B cell (primary cell): Measurements from ENCODE around the gene ITGB3. TPM values are rescaled to one million over a fixed set of nuclear protein-coding genes. Genes with fewer than 3 reads are reported as not detected.
A peak's percentile ranks its signal among the peaks of the same experiment; 100 is the strongest.

Source experiments
- ATAC-seq: fragments of 200-7000 bp; cut with Tn5 transposase; one replicate; pipeline ENCODE4 v1.10.0; 2021; ENCODE audit warnings: low read depth, mild to moderate bottlenecking, moderate number of reproducible peaks, moderate library complexity
- CTCF ChIA-PET: fragments of 350-600 bp; sonication (Branson Sonifier 250); formaldehyde crosslinking; loops from one replicate; lab custom pipeline; 2021; ENCODE audit warnings: antibody characterized with exemption, inconsistent platforms; lab: Charles Lee
- POLR2A ChIA-PET: fragments of 350-600 bp; sonication (Branson Sonifier 250); formaldehyde crosslinking; loops from one replicate; lab custom pipeline; 2021; ENCODE audit warnings: antibody characterized with exemption; lab: Charles Lee
- DNase-seq: peaks from one replicate; pipeline ENCODE4 v3.0.0; 2013
- H2AFZ ChIP-seq: 2 replicates; pipeline ENCODE4 v1.6.1; 2012; ENCODE audit warnings: mild to moderate bottlenecking, low read depth, low read length; ENCODE audit not compliant: insufficient read depth, poor library complexity, severe bottlenecking
- H3K27ac ChIP-seq, 2 donors: 1 replicate in 1 of 2; 2 replicates in 1 of 2; pipeline ENCODE4 v1.5.1; 2012 to 2013; ENCODE audit warnings: low read length in 2 of 2, mild to moderate bottlenecking in 2 of 2, moderate library complexity in 1 of 2
- H3K27me3 ChIP-seq, 4 experiments: fragments of 200-600 bp in 1 of 4; sonication (generic) in 1 of 4; replicated peaks in 1 of 4; 1 replicate in 2 of 4; 2 replicates in 2 of 4; pipeline versions ENCODE4 v1.6.1 to v1.7.0; 2013 to 2016; ENCODE audit warnings: low read length in 3 of 4, mild to moderate bottlenecking in 2 of 4, mixed read lengths in 1 of 4, moderate library complexity in 1 of 4; ENCODE audit not compliant: insufficient read depth in 4 of 4, control insufficient read depth in 3 of 4; ENCODE audit errors: control extremely low read depth in 1 of 4
- H3K36me3 ChIP-seq, 2 experiments: replicated peaks in 1 of 2; 1 replicate in 1 of 2; 2 replicates in 1 of 2; pipeline versions ENCODE4 v1.6.1 to v1.7.1; 2013; ENCODE audit warnings: low read length in 1 of 2; ENCODE audit not compliant: insufficient read depth in 2 of 2, control insufficient read depth in 1 of 2; ENCODE audit errors: control extremely low read depth in 1 of 2, extremely low read depth in 1 of 2
- H3K4me1 ChIP-seq, 2 donors: fragments of 200-600 bp in 1 of 2; sonication (generic) in 1 of 2; 1 replicate in 1 of 2; 2 replicates in 1 of 2; pipeline versions ENCODE4 v1.5.1 to v1.6.1; 2013 to 2017; ENCODE audit warnings: low read length in 2 of 2; ENCODE audit not compliant: control insufficient read depth in 2 of 2, insufficient read depth in 2 of 2
- H3K4me2 ChIP-seq: replicated peaks from 2 replicates; pipeline ENCODE3; 2012; ENCODE audit warnings: mild to moderate bottlenecking, low read depth, low read length; ENCODE audit not compliant: poor library complexity, severe bottlenecking
- H3K4me3 ChIP-seq, 5 experiments: fragments of 200-600 bp in 1 of 5; sonication (generic) in 1 of 5; 1 replicate in 3 of 5; 2 replicates in 2 of 5; pipeline versions ENCODE4 v1.5.1 to v1.7.0; 2011 to 2016; ENCODE audit warnings: low read length in 4 of 5, mild to moderate bottlenecking in 4 of 5, low read depth in 2 of 5, control low read depth in 1 of 5, moderate library complexity in 1 of 5; ENCODE audit not compliant: insufficient read depth in 1 of 5; ENCODE audit errors: control extremely low read depth in 1 of 5, extremely low read depth in 1 of 5
- H3K79me2 ChIP-seq: fragments of 200-600 bp; sonication (generic); one replicate; pipeline ENCODE4 v1.6.0; 2016; ENCODE audit warnings: low read length; ENCODE audit not compliant: control insufficient read depth, insufficient read depth
- H3K9ac ChIP-seq: fragments of 200-600 bp; sonication (generic); 2 replicates; pipeline ENCODE4 v1.6.1; 2017; ENCODE audit warnings: mild to moderate bottlenecking, low read length, moderate library complexity
- H3K9me3 ChIP-seq, 3 donors: one replicate each; pipeline versions ENCODE4 v1.6.1 to v1.7.1; 2013; ENCODE audit warnings: low read length in 2 of 3; ENCODE audit not compliant: control insufficient read depth in 2 of 3, insufficient read depth in 1 of 3; ENCODE audit errors: control extremely low read depth in 1 of 3
- H4K20me1 ChIP-seq: 2 replicates; pipeline ENCODE4 v1.6.0; 2012; ENCODE audit warnings: mild to moderate bottlenecking, low read length; ENCODE audit not compliant: insufficient read depth, control insufficient read depth, poor library complexity, severe bottlenecking
- H3K27ac Mint-ChIP-seq: one replicate; pipeline ENCODE4 v1.8.0; 2021; ENCODE audit warnings: mixed read lengths
- H3K27me3 Mint-ChIP-seq: one replicate; pipeline ENCODE4 v1.8.0; 2021; ENCODE audit warnings: mixed read lengths
- H3K4me1 Mint-ChIP-seq: one replicate; pipeline ENCODE4 v1.8.0; 2021; ENCODE audit warnings: mixed read lengths
- H3K4me3 Mint-ChIP-seq: one replicate; pipeline ENCODE4 v1.8.0; 2021; ENCODE audit warnings: mixed read lengths
- H3K9me3 Mint-ChIP-seq: one replicate; pipeline ENCODE4 v1.8.0; 2022; ENCODE audit warnings: mixed read lengths; ENCODE audit not compliant: insufficient read depth
- CTCF ChIP-seq: fragments of 200-600 bp; IDR thresholded peaks from one replicate; pipeline ENCODE4 v1.8.0; 2022; ENCODE audit warnings: antibody characterized with exemption, mild to moderate bottlenecking
- EZH2 ChIP-seq: IDR thresholded peaks from 2 replicates; pipeline ENCODE4 v1.6.1; 2012; ENCODE audit warnings: borderline replicate concordance, low read depth, mild to moderate bottlenecking, moderate library complexity, low read length; ENCODE audit not compliant: insufficient read depth, poor library complexity, severe bottlenecking
- WGBS: methylation state at CpG from one replicate; pipeline ENCODE4 v1.1.5; 2013; ENCODE audit warnings: missing lambda C conversion rate; ENCODE audit not compliant: insufficient coverage; 5-methylcytosine and 5-hydroxymethylcytosine counted together
- intact Hi-C: fragments of 100-400 bp; cut with micrococcal nuclease; formaldehyde crosslinking; loops from one replicate; pipeline ENCODE4 v1.10.0; 2022
- polyA plus RNA-seq: library from polyadenylated mRNA; depleted of rRNA; stranded (reverse); fragments of >200 nt; gene quantifications from 2 replicates; pipeline ENCODE4 v1.2.3, GENCODE V29; 2012
- total RNA-seq, 2 donors: library from RNA; stranded (reverse); fragments of 120-200 nt in 1 of 2; gene quantifications; 1 replicate in 1 of 2; 2 replicates in 1 of 2; pipeline versions ENCODE4 v1.2.3 to v1.2.4, GENCODE V29; 2013 to 2022

ITGB3 gene
- total and polyA plus RNA-seq, 2 donors (not counting 1 experiment from before 2014, with no cell fraction given), result 0.07 to 11.4 TPM

- POLR2A ChIA-PET, result interaction anchor here (1.1 to 1.6 kb wide), 2 partner anchors 11 to 15 kb away, joined by 3 to 6 read pairs; partner anchors contain the start of gene CDC27
- TF ChIP-seq CTCF (no peak), EZH2 (no peak)
- CTCF ChIA-PET, result interaction anchor here (1.3 to 6.3 kb wide), 5 partner anchors 13 to 110 kb away, joined by 3 to 37 read pairs (median 5); partner anchors contain the start of gene CDC27
- H3K27me3 ChIP-seq, result no peaks in the 10 kb centered on the region
- H3K9me3 ChIP-seq, result no peaks in the 10 kb centered on the region
- H3K27ac ChIP-seq, result peak overlapping the region; percentile 96 to 97
- Mint-ChIP-seq H3K27ac (peak overlapping the region; percentile 99), H3K4me3 (peak overlapping the region; percentile 87), H3K27me3 (no peaks in the 10 kb centered on the region), H3K9me3 (no peaks in the 10 kb centered on the region), H3K4me1 (peaks cover 77% of the 10 kb centered on the region)
- H3K4me1 ChIP-seq, result peaks cover 79 to 84% of the 10 kb centered on the region in 2 donors
- H3K4me2 ChIP-seq, result peak overlapping the region; percentile 74
- intact Hi-C loops, result no loop called here
- H3K4me3 ChIP-seq, result peak overlapping the region in 2 of 5 experiments; percentile 45 to 46
- WGBS, result 100% methylated on average over 1 of the region's 6 CpGs
- H3K36me3 ChIP-seq, result no peaks in the 10 kb centered on the region
- H3K9ac ChIP-seq, result peak overlapping the region; percentile 66
- no peaks in the 10 kb centered on the region for H3K79me2 ChIP-seq
- DNase-seq, result no peak
- peak overlapping the region; percentile 73 for H2AFZ ChIP-seq
- ATAC-seq, result no peak
- no peaks in the 10 kb centered on the region for H4K20me1 ChIP-seq
These were observed 49.5 kb upstream of the ITGB3 start for GRCh38 chr17:47203984-47204721.
